AML-193 (cell line): ENCODE data around the gene ATL3.
"Not testable (repeated sequence)": the region's sequence is repeated elsewhere in the genome, so short reads cannot be mapped to it uniquely, and the experiment has no call there.

ENCODE experiments used
- DNase-seq, 2 experiments: peaks; one replicate each; lab custom pipeline; 2025; lab: John Stamatoyannopoulos, UW

The ATL3 gene

DNA sequence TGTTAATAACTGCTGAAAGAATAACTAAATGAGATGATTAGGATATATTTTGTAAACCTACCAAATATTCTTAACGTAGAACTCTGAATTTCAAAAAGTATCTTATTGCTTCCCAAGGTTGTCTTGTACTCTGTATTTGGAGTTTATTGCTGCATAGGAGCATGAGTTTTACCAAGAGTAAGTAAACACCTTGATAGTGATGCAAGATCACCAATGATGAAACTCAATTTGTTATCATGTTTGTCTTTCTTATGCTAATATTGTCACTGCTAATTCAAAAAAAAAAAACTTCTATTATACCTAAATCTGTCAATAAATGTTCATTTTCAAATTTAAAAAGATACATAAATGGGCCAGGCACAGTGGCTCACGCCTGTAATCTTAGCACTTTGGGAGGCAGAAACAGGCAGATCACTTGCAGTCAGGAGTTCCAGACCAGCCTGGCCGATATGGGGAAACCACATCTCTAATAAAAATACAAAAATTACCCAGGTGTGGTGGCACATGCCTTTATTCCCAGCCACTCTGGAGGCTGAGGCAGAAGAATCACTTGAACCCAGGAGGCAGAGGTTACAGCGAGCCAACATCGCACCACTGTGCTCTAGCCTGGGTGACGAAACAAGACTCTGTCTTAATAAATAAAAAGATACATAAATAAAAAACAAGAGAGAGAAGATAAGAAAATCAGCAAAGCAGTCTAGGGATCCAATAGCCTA lies 84.6 kb downstream of the ATL3 start:
- no peak for DNase-seq

DNA sequence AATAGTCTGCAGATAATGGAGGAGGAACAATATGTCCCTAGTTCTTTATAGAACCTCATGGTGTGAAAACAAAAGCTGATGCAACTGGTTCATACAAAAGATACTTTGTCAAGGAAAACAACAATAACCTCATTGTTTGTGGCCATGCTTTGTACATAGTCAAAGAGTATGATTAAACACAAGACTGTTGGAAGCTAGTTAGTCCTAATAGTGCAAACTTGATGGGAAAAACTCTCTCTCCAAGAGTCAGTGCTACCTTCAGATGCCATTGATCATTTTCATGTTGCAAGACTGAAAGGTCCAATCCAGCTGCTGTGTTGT lies 87.9 kb downstream of the ATL3 start:
- no peak for DNase-seq

DNA sequence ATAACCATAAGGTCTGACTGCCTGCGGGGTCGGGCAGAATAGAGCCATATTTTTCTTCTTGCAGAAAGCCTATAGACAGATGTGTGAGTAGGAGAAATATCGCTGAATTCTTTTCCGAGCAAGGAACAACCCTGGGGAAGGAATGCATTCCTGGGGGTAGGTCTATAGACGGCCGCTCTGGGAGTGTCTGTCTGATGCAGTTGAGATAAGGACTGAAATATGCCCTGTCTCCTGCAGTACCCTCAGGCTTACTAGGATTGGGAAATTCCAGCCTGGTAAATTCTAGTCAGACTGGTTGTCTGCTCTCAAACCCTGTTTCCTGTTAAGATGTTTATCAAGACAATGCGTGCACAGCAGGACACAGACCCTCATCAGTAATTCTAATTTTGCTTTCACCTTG lies 90.0 kb downstream of the ATL3 start:
- not testable (repeated sequence) for DNase-seq

DNA sequence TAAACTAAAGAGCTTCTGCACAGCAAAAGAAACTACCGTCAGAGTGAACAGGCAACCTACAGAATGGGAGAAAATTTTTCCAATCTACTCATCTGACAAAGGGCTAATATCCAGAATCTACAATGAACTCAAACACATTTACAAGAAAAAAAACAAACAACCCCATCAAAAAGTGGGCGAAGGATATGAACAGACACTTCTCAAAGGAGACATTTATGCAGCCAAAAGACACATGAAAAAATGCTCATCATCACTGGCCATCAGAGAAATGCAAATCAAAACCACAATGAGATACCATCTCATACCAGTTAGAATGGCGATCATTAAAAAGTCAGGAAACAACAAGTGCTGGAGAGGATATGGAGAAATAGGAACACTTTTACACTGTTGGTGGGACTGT lies 92.3 kb downstream of the ATL3 start:
- not testable (repeated sequence) for DNase-seq

DNA sequence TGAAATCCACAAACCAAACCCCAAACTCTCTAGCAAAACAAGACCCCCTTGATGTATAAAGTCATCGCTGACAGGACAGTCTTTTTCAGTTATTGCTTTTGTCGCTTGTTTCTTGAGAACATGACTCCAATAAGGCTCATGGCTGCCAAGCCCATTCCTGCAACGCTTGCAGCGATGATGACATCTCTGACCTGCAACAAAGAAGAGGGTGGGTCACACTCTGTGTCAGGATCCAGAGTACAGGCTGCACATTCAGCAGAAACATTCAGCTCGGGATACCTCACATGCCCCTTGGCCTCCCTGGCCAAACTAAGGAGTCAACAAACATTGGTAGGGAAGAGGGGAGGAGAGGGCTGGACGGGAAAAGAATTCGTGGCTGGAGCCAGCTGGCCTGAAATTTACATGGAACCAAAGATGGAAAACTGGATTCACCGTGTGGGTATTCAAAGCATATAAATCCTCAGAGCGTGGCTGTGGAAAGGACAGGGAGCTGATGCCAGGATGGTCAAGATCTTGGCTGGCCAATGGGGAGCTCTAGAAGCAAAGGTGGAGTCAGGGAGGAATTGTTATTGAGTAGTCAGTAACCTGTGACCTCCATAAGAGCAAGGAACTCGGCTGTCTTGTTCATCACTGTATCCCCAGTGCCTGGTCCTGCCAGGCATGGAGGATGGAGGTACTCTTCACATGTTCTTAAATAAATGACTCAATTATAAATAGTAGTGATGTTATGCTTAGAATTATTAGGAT lies 96.1 kb downstream of the ATL3 start:
- no peak for DNase-seq
